ENCODE measurements around the gene ZC3H4.
A peak's percentile ranks its signal among the peaks of the same experiment; 100 is the strongest.

The ZC3H4 gene

DNA sequence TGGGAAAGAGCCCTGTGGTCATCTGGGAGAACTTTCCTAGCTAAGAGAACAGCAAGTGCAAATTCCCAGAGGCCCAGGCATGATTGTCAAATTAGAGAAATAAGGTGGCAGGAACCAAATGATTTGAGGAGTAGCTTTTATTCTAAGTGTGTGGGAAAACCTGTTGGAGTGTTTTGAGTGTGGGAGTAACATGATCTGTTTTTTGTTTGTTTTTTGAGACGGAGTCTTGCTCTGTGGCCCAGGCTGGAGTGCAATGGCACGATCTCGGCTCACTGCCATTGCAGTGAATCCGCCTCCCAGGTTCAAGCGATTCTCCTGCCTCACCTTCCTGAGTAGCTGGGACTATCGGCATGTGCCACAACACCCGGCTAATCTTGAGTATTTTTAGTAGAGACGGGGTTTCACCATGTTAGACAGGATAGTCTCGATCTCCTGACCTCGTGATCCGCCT lies 19.5 kb upstream of the ZC3H4 start:
- no peak for DNase-seq (ENCODE audit: low read depth)

DNA sequence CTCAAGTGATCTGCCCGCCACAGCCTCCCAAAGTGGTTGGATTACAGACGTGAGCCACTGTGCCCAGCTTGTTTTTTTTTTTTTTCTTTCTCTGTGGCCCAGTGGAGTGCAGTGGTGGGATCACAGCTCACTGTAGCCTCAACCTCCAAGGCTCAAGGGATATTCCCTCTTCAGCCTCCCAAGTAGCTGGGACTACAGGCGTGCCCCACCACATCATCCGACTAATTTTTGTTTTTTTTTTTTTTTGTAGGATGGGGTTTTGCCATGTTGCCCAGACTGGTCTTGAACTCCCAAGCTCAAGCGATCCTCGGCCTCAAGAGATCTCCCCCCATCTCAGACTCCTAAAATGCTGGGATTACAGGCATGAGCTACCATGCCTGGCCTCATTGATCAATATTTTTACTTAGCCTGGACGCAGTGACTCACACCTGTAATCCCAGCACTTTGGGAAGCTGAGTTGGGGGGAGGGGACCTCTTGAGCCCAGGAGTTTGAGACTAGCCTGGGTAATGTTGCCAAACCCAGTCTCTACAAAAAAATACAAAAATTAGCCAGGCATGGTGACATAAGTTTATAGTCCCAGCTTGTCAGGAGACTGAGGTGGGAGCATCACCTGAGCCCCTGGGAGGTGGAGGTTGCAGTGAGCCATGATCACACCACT lies 18.7 kb upstream of the ZC3H4 start:
- no peak for DNase-seq (ENCODE audit: low read depth)

DNA sequence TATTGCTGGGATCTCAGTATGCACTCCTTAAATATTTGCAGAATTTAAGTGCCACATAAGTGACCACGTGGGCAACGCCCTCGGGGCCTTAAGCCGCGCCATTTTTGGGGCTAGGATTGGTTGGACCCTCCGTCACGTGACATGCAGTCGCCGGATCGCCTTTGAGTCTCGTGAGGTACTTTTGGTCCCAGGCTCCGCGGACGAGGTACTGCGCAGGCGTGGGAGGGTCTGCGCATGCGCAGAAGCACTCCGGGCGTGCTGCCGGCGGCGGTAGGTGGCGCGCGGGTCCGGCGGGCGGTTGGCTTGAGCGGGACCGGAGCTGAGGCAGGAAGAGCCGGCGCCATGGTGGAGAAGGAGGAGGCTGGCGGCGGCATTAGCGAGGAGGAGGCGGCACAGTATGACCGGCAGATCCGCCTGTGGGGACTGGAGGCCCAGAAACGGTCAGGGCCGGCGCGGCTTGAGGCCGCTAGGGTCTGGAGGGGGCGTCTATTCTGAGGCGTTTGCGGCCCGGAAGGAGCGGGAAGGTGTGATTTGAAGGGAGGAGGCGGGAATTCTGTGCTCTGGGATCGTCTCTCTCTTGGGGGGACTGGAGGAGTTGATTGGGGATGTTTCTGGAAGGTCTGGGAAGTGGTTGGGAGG lies 17.1 kb upstream of the ZC3H4 start, which contains the start of gene SAE1:
Gene SAE1, plus strand, starts transcription at position 247 of the 639 bp plus-strand sequence. Its CDS starts 96 bp downstream, at position 343.
- DNase-seq (ENCODE audit: low read depth) = peak; percentile 96

DNA sequence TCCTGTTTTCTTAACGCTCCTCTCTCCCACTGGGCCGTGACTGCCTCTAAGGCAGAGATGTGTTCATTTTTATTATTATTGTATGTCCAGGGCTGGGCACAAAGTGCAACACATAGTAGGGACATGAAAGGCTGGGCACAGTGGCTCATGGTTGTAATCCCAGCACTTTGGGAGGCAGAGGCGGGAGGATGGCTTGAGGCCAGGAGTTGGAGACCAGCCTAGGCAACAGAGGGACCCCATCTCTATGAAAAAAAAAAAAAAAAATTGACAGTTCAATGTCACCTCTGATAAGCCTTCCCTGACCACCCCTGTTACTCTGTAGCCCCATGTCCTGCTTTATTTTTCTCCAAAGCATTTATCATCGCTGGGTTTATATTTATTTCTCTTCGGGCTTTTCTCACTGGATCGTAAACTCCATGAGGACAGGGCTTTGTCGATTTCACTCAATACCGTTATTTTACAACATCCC lies 16.6 kb upstream of the ZC3H4 start:
- DNase-seq (ENCODE audit: low read depth) = no peak

DNA sequence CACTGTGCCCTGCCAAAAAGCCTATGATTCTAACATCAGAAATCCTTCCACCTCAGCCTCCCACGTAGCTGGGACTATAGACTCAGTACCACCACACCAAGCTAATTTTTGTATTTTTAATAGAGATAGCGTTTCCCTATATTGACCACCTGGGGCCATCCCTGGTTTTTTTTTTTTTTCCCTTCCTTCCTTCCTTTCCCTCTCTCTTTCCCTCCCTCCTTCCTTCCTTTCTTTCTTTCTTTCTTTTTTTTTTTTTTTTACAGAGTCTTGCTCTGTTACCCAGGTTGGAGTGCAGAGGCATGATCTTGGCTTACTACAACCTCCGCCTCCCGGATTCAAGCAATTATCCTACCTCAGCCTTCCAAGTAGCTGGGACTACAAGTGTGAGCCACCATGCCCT lies 16.0 kb upstream of the ZC3H4 start:
- no peak for DNase-seq (ENCODE audit: low read depth)

DNA sequence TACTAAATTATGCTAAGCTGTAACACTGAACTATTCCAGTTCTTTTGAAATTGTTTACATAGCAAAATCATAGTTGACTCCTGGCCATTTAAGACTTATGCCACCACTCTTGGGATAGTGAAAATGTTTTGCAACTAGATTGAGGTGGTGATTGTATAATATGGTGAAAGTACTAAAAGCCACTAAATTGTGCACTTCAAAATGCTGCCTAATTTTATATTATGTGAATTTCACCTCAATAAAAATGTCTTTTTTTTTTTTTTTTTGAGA lies 12.0 kb upstream of the ZC3H4 start:
- no peak for DNase-seq (ENCODE audit: low read depth)

DNA sequence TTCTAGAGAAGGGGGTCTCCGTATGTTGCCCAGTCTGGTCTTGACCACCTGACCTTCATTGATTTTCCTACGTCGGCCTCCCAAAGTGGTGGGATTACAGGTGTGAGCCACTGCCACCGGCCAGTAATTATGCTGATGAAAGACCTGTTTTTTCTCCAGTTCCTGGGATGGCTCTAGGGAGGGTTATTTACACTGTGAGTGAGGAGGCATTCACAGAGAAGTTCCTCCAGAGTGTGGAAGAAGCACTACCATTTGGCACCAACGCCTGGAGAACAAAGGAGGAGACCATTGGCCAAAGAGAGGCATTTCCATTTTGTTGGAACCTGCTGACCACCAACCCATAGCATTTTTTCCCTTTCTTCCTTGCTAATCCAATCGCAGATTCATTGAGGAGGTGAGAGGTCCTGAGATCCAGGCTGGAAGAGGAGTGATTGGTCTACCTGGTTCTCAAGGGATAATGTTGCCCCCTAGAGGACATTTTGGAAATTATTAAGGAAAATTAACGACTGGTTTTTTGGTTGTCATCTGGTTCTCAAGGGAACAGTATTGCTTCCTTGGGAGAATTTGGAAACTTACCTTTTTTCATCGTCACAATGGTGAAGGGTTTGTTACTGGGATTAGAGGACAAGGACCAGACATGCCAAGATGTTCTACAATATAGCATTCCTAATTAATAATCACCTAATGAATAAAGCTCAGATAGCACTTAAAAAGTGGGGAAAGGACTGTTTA lies 11.5 kb upstream of the ZC3H4 start:
- DNase-seq (ENCODE audit: low read depth) = no peak

DNA sequence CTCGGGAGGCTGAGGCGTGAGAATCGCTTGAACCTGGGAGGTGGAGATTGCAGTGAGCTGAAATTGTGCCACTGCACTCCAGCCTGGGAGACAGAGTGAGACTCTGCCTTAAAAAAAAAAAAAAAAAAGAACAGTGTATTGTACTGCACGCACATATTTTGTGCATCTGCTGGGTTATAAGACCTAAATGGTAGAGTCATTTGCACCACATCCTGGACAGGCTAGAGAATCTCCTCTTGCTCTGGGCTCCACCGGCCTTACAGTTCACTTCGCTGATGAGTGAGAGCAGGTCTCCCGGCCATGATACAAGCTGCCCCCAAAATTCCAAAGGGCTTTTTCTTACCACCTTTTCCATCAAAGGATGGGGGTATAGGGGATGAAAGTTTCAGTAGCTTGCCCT lies 9.8 kb upstream of the ZC3H4 start:
- no peak for DNase-seq (ENCODE audit: low read depth)

DNA sequence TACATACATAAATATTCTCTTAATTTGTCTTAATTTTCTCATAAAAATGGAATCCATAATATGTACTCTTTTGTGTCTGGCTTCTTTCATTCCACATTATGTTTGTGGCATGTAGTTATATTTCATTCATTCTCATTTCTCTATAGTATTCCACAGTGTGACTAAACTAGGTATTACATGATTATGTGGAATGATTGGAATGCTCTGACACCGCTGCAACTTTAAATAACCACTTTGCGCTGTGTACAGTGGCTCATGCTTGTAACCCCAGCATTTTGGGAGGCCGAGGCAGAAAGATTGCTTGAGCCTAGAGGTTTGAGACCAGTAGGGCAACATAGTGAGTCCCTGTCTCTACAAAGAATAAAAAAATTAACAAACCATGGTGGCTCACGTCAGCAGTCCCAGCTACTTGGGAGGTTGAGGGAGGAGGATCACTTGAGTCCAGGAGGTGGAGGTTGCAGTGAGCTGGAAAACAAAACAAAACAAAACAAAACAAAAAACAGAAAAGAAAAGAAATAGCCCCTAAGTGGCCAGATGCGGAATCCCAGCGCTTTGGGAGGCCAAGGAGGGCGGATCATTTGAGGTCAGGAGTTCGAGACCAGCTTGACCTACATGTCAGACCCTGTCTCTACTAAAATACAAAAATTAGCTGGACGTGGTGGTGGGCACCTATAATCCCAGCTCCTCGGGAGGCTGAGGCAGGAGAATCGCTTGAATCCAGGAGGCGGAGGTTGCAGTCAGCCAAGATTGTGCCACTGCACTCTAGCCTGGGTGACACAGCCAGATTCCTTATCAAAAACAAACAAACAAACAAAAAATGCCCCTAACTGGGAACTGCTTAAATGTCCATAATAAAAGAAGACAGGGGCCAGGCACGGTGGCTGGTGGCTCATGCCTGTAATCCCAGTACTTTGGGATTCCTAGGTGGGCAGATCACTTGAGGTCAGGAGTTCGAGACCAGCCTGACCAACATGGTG lies 9.1 kb upstream of the ZC3H4 start:
- no peak for DNase-seq (ENCODE audit: low read depth)

DNA sequence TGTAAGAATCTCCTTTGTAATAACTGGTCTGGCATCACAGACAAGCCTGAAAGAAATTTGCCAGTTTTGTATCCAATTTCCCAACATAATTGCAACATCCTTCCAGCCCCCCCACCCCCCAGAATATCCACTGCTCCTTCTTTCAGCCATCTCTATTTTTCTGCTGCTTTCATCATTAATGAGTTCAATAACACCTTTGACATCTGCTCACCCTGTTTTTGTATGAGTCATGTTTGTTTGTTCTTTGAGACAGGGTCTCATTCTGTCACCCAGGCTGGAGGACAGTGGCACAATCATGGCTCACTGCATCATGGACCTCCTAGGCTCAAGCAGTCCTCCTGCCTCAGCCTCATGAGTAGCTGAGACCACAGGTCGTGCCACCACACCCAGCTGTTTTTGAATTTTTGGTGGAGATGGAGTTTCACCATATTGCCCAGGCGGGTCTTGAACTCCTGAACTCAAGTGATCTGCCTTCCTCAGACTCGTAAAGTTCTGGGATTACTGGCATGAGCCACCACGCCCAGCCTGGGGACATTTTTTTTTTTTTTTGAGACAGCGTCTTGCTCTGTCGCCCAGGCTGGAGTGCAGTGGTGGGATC lies 7.0 kb upstream of the ZC3H4 start:
- DNase-seq (ENCODE audit: low read depth) = no peak

DNA sequence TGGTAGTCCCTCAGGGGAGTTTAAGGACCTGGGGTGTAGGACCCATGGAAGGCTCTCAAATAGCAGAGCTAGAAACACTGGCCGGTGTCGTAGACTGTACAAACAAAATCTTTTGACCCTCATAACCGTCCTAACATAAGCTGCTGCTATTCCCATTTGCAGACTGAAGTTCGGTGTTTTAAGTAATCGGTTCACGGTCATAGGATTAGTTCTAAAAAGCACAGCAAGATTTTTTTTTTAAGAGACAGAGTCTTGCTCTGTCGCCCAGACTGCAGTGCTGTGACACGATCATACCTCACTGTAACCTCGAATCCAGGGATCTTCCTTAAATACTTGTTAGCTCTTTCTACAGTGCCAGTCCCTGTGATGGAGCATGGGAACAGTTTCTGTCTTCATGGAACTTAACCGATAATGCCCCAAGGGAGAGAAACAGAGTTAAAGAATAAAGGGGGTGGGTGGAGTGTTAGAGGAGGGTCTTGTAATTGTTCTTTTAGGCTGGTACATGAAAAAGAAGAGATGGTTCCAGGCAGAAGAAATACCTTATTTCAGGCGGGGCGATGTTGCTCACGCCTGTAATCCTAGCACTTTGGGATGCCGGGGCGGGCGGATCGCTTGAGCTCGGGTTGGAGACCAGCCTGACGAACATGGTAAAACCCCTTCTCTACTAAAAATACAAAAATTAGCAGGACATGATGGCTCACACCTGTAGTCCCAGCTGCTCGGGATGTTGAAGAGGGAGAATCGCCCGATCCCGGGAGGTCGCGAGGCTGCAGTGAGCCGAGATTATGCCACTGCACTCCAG lies 475 bp upstream of the ZC3H4 start:
- DNase-seq (ENCODE audit: low read depth) = no peak

DNA sequence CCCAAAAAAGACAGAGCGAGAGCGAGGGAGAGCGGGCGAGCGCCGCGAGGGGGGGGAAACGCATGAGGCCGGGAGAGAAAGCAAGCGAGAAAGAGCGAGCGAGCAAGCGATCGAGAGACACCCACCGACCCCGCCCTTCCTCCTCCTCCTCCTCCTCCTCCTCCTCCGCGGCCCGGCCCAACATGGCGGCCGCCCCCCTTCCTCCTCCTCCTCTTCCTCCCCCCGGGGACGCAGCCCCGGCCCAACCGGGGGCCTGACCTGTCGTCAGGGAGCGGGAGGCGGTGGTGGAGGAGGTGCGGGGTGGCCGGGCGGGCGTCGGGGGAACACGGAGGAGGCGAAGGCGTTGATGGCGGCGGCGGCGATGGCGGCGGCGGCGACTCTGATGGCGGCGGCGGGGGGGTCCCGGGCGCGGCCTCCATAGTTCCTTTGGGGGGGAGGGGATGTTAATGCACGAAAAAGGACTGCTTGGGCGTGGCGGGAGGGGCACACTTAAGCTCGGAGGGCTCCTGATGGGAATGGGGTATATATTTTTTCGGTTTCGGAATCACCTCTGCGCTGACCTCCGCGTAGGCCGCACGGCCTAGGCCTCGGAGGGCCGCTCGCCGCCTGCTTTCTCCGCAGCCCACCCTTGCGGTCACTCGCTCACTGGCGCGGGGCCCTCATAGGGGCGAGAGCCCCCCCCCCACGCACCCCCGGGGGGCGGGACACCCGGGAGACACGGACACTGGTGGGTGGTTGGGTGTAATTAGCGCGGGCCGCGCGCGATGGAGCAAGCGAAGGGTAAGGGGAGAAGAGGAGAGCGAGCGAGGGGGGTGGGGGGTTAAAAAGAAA lies 1.2 kb downstream of the ZC3H4 start:
- peak; percentile 78 for DNase-seq (ENCODE audit: low read depth)

DNA sequence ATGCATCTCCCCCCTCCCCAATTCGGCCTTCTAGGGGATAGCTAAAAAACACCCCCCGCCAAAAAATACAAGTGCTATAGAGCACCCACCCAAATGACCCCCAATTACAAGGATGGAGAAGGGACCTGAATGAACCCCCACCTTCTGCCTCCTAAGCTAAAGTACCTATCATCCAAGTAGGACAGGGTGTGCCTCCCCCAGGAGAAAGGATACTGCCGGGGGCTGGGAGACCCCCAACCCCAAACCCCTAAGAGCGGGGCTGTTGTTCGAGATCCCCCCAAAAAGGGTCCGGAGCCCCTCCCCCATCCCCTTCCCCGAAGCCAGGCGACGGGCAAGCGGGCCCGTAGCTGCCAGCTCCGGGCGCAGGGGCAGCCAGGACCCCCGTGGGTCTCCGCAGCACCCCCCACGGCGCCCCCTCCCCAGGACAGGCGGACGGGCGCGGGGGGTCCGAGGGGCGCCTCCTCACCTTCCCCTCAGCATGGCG lies 1.9 kb downstream of the ZC3H4 start:
- no peak for DNase-seq (ENCODE audit: low read depth)

DNA sequence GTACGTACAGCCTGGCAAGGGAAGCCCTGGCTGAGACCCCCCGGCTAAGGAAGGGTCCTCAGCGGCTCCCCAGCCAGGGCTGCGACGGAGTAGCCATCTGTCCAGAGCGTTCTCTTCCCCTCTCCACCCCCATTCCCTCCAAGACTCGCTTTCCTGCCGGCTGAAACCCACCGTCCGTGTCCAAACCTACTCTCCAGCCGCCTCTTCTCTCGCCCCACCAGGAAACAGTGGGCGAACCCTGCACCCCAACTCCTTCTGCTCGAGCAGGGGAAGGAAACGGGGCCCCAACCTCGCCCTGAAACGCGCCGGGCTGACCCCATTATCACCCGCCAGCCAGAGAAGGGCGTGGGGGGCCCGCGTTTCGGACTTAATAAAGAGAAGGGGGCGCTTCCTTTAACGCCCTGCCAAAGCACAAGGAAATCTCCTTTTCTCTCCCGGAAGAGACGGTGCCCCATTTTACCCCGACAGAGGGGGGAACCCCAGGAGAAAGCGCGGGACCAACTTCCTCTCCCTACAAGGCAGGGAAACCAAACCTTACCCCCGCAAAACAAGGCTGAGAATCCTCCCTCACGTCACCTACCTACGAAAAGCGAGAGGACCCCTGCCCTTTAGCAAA lies 2.5 kb downstream of the ZC3H4 start:
- DNase-seq (ENCODE audit: low read depth) = peak; percentile 43

DNA sequence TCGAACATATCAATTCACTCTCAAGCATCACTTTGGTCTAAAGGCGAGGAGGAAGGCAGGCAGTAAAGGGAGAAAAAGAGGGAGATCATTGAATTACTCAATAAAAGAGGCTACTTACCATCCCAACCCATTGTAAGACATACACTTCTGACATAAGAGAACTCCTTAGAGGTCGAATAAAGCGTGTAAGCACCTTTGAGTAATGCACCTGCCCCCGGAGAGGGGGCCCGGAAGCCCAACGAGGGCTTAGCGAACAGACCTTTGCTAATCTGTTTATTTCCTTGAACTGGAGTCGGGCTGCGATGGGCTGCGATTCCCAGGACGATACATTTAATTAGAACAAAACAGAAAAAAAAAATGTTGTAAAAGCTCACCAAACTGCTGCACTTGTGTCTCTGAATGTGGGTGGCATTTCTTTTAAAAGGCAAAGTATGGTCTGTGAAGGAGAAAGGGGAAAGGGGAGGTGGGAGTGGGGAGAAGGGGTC lies 3.0 kb downstream of the ZC3H4 start:
- DNase-seq (ENCODE audit: low read depth) = no peak

DNA sequence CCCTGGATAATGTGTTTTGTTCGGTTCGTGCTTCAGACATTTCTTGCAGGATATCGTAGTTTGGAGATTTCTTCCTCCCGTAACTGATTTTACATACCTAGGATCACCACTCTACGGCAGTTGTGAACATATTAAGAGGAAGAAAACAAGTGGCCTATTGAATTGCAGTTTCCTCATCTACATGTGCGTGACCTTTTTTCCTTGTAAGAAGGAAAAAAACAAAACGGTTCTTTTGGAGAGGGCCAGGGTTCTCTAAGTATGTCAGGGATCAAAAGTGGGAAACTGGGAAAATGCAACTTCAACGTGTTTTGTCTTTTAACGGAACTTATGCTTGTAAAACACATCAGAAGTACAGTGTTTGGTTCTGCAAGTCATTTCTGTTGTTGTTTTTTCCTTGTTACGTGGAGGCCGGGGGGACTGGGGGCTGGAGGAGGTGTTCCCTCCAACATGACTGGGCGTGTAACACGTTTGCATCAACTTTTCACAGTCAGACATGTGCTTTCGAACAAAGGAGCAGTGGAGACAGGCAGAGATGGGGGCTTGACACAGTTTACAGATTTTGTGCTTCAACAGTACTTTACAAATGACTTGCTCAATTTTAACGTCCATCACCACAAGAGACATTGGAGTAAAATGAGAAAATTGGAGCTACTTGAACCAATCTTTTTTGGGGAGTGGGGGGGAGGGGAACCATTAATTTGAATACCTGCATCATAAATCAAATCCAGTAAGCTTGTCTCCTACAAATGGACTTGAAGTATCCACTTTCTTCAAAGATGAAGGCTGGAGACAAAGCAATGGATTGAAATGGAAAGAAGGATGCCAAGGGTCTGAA lies 3.8 kb downstream of the ZC3H4 start:
- peak; percentile 52 for DNase-seq (ENCODE audit: low read depth)

DNA sequence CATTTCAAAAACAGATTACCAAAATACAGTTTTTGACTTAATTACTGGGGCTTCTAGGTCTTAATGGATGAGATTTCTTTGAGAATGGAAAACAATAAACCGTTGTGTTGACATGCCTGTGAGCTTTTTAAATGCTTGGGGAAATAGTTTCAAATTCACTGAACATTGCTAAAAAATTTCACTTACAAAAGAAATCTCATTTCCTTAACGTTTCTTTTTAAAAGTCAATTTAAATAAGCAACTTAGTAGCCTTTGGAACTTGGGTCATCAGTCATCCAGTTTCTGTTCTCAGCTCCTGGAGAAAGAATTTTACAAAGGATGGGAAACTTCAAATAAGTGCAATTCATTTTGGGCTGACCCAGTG lies 4.4 kb downstream of the ZC3H4 start:
- no peak for DNase-seq (ENCODE audit: low read depth)
